HG02938 (cell line): ENCODE measurements around the gene TNFSF18.
"Not testable (repeated sequence)": the region's sequence is repeated elsewhere in the genome, so short reads cannot be mapped to it uniquely, and the experiment has no call there.

ENCODE experiments used
- ATAC-seq: cut with Tn5 transposase; IDR thresholded peaks from one replicate; pipeline ENCODE4 v1.9.1; 2021; ENCODE audit warnings: mild to moderate bottlenecking, moderate library complexity; ENCODE audit not compliant: unreplicated experiment

TNFSF18 gene

GRCh38 chr1:173050865-173051264 is at the start of gene TNFSF18:
TSS of gene TNFSF18 (minus strand) at chr1:173050941. CDS start at chr1:173050896, 45 bp downstream.
- no peak for ATAC-seq

GRCh38 chr1:173099166-173099565 is 48.4 kb upstream of the TNFSF18 start:
- ATAC-seq = no peak

DNA sequence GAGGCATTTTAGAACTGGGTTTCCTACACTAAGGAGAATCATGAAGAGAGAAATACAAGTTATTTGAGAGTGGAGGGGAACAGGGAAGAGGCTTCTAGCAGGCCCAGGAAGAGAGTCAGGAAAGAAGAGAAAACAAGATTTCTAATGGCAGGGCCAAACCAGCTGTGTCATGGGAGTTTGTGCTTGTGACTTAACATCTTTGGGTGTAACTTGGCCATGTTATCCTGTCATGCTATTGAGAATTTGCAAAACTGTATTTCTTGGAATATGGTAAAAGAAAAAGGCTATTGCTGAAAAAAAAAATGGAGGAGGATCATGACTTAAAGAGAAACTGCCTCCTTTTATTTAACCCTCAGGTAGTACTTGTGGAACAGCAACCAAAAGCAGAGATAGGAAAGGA is 47.4 kb upstream of the TNFSF18 start:
- ATAC-seq = no peak

- no peak for ATAC-seq
These were observed 46.3 kb upstream of the TNFSF18 start for GRCh38 chr1:173097001-173097400.

DNA sequence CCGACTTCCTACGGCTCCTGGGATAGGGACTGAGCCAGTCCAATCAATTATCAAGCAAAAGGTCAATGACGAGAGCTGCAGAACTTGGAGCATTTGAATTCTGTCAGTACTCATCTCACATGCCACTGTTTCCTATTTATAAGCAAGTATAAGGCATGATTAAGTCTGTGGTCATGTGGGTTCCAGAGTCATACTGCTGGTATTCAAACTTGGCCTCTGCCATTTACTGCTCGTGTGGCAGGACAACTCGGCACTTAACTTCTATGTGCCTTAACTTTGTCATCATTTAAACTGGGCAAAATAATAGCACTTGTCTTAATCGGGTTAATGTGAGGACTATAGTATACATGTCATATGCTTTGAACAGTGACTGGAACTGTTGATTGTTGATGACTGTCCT is 44.9 kb upstream of the TNFSF18 start:
- no peak for ATAC-seq

DNA sequence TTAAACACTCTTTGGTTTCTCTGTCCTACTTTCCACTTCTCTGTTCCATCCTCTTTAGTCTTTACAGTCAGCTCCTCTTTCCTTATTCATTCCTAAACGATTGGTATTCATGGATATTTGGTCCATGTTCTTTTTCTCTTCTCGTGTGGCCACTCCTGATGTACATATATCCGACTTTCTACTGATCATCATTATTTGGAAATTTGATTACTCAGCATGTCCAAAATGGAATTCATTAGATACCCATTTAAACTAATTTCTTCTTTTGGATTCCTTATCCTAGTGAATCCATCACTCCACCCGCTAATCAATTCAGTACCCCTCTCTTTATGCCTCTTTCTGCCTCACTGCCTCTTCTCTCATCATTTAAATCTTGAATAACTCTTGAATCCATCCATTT is 43.8 kb upstream of the TNFSF18 start:
- no peak for ATAC-seq

DNA sequence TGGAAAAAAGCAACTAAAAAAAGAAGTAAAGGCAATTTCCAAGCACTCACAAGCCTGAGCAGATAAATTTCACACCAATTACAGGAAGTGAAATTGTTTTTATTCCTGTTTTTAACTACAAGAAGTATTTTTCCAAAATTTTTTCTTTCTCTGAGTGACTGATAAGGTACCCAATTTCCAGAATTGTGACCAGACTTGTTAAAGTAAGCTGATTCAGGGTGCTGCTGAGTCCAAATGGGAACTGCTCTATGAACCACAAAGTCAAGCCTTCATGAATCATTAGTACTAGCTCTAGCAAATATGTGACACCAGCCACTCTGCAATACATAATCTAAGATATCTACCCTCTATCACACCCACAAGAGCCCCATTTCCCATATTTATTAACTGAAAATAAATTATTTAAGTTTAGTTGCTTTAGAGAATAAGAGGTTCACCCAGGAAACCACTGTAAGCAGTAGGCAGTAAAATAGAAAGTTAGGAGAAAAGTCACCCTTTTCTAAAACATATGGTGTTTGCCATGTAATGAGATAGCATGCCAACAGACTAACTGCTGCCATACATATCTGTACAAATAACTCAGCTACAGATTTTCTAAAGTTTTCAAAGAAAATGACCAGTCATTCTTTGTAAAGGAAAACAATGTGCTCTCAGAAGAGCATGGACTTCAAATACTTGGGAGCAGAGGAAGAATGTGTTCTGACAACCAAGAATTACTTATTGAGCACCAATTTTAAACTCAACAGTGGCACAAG is 43.1 kb upstream of the TNFSF18 start:
- ATAC-seq = no peak

DNA sequence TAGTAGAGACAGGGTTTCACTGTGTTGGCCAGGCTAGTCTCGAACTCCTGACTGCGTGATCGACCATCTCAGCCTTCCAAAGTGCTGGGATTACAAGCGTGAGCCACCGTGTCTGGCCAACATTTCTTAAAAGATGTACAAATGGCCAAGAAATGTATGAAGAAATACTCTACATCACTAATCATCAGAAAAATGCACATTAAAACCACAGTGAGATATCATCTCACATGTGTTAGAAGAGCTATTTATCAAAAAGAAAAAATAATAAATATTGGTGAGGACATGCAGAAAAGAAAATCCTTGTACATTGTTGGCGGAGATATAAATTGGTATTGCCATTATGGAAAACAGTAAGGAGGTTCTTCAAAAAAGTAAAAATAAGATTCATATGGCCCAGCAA is 33.6 kb upstream of the TNFSF18 start:
- ATAC-seq = no peak

DNA sequence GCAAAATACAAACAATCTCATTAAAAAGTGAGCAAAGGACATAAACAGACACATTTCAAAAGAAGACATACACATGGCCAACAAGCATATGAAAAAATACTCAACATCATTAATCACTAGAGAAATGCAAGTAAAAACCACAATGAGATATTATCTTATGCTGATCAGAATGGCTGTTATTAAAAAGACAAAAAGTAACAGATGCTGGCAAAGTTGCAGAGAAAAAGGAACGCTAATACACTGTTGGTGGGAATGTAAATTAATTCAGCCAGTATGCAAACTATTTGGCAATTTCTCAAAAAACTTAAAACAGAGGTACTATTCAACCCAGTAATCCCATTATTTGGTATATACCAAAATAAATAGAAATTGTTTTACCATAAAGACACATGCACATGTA is 32.2 kb upstream of the TNFSF18 start:
- ATAC-seq = no peak

GRCh38 chr1:173074217-173074616 is 23.5 kb upstream of the TNFSF18 start:
- ATAC-seq = not testable (repeated sequence)

- no peak for ATAC-seq
These were observed 13.3 kb upstream of the TNFSF18 start for GRCh38 chr1:173064011-173064410.

- ATAC-seq = no peak
These were observed 12.4 kb upstream of the TNFSF18 start for GRCh38 chr1:173063171-173063570.

- ATAC-seq = no peak
These were observed 11.6 kb upstream of the TNFSF18 start for GRCh38 chr1:173062150-173062938.

- no peak for ATAC-seq
These were observed 7.8 kb upstream of the TNFSF18 start for GRCh38 chr1:173058556-173058955.

- no peak for ATAC-seq
These were observed 7.2 kb upstream of the TNFSF18 start for GRCh38 chr1:173057984-173058383.

DNA sequence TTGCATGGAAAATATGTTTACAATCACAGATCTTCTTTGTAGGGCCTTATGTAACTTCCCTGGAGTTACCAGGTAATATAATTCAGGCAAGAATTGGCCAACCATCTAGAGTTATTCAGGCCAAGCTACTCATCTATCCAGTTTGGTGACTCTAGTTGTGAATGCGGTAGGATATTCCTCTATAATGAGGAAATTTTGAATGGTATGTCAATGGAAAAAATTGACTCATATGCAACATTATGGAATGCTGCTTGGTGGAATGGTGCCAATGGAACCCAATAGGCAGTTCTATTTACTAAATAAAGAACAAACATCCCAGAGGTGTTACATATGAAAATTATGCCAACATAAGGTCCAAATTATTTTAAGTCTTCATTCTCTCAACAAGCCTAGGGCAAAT is 5.6 kb upstream of the TNFSF18 start:
- no peak for ATAC-seq

GRCh38 chr1:173052681-173053196 is 2.0 kb upstream of the TNFSF18 start:
- no peak for ATAC-seq

- ATAC-seq = no peak
These were observed 1.5 kb downstream of the TNFSF18 start for GRCh38 chr1:173049322-173049633.

DNA sequence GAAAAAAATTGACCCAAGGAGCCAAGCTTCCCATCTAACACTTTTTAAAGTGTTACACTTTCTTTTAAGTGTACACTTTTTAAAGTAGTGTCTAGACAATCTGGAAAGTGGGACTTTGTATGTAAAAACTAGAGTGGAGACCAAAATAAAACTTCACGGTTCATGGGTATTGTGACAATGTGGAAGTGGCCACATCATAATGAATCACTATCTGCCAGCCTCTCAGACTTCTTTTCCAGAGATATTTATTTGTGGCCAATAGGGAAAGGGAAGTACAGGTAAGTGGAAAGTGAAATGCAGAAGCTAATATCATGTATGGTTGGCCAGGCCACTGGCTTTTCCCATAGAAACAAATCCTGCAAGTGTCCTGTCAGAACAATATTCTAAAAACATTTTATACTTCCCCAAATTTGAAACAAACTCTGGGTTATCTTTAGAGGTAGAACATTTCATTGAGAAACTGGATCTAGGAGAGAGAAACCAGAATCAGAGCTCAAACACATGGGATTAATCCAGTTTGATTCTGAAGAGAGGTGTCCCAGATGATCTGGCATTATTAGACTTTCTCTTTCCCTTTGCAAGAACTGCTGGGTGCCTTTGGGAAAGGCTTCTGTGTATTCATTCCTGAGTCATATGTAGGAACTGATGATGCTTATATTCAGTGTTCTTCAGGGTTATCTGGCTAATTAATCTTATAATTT is 2.0 kb downstream of the TNFSF18 start:
- ATAC-seq = no peak

DNA sequence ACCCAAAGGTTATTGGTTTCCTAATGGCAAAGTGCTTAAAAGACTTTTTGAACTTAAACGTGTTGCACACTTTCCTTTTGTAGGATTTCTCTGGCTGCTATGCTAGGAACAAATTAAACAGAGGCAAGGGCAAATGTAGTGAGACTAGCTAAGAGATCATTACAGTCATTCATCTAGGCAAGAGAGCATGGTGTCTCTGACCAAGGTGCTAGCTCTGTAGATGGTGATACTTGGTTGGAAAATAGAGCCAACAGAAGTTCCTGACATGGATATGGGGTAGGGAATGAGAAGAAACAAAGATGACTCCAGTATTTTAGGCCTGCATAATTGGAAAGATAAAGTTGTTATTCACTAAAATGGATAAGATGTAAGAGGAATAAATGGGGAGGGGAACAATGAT is 6.1 kb downstream of the TNFSF18 start:
- ATAC-seq = no peak

DNA sequence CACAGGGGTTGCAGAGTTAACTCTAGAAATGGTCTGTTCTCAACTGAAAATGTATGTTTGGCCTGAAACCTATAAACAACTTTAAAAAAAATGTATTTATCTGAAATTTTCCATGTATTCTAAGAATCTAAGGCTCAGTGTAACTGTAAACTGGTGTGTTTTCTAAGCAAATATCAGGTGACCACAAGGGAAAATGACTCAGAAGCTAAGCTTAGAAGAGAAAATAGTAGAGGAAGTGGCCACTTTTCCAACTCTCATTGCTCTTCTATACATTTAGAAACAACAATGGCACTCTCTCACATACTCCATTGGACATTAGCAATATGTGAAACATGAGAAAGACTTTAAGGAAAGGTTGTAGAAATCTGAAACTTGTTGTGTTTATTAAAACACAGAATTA is 7.5 kb downstream of the TNFSF18 start:
- ATAC-seq = no peak

GRCh38 chr1:173042806-173043205 is 7.9 kb downstream of the TNFSF18 start:
- no peak for ATAC-seq
